Tibial nerve (tissue), 4 donors: ENCODE measurements around the gene DCAF11.
"Not testable (repeated sequence)": the region's sequence is repeated elsewhere in the genome, so short reads cannot be mapped to it uniquely, and the experiment has no call there.

Experiments
- EP300 ChIP-seq, 2 donors: sonication (generic); formaldehyde crosslinking; IDR thresholded peaks; one replicate each; pipeline ENCODE4 v1.6.1; 2017; ENCODE audit warnings: antibody characterized with exemption in 2 of 2, mild to moderate bottlenecking in 1 of 2
- POLR2A ChIP-seq, 2 donors: fragments of 450-650 bp; IDR thresholded peaks; one replicate each; pipeline ENCODE4 v1.6.1; 2017; ENCODE audit warnings: antibody characterized with exemption in 2 of 2, mild to moderate bottlenecking in 2 of 2, moderate library complexity in 2 of 2
- TF ChIP-seq, protein P1 (sequence below), 5 experiments: fragments of 200-600 bp in 3 of 5; fragments of 450-650 bp in 2 of 5; sonication (generic) in 3 of 5; IDR thresholded peaks; one replicate each; pipeline ENCODE4 v1.5.1; 2016 to 2019; ENCODE audit warnings: antibody characterized with exemption in 5 of 5, mild to moderate bottlenecking in 3 of 5, moderate library complexity in 2 of 5

- TF ChIP-seq, protein P1, sequence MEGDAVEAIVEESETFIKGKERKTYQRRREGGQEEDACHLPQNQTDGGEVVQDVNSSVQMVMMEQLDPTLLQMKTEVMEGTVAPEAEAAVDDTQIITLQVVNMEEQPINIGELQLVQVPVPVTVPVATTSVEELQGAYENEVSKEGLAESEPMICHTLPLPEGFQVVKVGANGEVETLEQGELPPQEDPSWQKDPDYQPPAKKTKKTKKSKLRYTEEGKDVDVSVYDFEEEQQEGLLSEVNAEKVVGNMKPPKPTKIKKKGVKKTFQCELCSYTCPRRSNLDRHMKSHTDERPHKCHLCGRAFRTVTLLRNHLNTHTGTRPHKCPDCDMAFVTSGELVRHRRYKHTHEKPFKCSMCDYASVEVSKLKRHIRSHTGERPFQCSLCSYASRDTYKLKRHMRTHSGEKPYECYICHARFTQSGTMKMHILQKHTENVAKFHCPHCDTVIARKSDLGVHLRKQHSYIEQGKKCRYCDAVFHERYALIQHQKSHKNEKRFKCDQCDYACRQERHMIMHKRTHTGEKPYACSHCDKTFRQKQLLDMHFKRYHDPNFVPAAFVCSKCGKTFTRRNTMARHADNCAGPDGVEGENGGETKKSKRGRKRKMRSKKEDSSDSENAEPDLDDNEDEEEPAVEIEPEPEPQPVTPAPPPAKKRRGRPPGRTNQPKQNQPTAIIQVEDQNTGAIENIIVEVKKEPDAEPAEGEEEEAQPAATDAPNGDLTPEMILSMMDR (IDR thresholded peaks at IDR 0.05) = not testable (repeated sequence)
- not testable (repeated sequence) for TF ChIP-seq POLR2A, EP300 (IDR thresholded peaks at IDR 0.05)
These were observed 8.9 kb upstream of the DCAF11 start for GRCh38 chr14:24105609-24106239.
